Right kidney (tissue), 1 donor: ENCODE results near the gene KDM2B.

Experiments used
- DNase-seq: peaks from one replicate; pipeline ENCODE4 v3.0.0-alpha.2; 2016

Gene KDM2B

DNA sequence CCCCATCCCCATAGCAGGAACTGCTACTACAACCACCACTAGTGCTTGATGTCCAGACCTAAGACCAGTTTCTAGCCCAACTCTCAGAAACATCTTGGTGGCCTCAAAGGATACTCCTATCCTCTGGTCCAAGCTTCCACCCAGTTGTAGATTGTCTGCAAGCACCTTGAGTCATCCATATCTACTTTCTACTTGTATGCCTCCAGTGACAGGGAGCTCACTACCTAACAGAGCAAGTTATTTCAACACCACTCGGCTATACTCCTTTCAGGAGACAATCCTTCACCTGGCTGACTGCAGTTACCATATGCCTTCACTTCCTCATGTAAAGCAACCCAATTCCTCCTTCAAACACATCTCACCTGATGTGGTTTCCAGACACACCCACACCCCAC is 49.5 kb downstream of the KDM2B start:
- DNase-seq = no peak

GRCh38 chr12:121530600-121531355 is 50.0 kb downstream of the KDM2B start:
- DNase-seq = no peak

- DNase-seq = no peak
Measured at GRCh38 chr12:121529184-121529583, 51.6 kb downstream of the KDM2B start.

DNA sequence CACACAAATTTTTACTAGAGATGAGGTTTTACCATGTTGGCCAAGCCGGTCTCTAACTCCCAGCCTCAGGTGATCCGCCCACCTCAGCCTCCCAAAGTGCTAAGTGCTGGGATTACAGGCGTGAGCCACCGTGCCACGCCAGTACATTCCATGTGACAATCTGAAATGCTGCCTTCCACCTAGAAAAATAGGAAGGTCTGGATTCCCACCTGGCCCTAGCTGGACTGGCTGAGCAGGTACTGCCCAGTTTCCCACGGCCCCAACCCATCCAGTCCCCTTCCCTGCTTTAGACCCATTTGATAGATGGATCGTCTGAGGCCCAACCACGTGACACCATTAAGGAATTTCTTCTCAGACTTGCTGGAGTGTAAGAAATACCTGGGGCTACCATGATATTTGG is 55.4 kb downstream of the KDM2B start:
- DNase-seq = no peak

DNA sequence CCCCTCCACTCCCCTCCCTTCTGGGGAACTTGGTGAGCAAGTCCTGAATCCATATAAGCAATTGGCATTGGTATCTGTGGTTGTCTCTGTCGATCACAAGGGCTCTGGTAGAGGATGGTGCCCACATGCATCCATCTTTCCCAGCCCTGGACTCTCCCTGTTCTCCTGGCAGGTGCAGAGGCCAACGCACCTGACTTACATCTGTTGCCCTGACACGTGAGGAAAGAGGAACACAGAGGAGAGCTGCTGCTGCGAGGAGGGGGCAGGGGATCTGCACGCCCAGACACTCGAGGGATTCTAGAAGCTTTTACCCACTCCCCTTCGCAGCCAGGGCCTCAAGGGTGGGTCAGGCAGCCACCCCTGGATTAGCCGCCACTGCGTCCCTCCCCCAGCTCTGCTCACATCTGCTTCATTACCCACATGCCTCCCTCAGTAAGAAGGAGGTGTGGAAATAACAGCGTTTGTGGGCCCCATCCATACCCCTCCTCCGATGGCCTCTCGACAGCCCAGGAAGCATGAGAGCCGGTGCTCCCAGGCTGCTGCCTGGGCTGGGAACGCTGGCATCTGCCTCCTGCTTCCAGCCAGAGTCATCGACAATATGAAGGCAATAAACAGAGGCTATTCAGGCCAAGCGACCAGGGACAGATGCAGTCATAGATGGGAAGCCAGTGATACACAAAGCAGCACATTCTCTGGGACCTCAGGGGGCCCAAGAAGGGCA is 56.5 kb downstream of the KDM2B start:
- DNase-seq = no peak

GRCh38 chr12:121523741-121524140 is 57.1 kb downstream of the KDM2B start:
- DNase-seq = no peak

- DNase-seq = no peak
Measured at GRCh38 chr12:121522971-121523370, 57.9 kb downstream of the KDM2B start.

DNA sequence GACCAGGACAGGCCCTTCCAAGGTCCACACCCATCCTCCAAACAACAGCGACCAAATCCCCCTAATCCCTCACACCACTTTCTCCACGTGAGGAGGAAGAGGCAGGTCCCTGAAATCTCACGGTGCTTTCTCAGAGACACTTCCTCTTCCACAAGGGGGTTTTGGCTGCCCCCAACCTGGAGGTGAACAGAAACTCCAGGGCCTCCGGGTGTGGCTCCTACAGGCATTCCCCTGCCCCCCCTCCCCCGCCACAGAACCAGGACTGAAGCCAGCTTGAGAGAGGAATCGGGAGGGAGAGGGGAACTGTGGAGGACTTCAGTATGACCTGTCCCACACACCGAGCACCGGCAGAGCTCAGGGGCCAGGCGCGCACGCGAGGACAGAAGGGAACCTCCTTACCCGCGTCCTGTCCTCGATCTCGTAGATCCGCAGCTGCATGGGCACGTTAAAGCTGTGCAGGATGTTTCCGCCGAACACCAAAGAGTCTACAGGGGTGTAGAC is 60.2 kb downstream of the KDM2B start:
- DNase-seq = no peak

DNA sequence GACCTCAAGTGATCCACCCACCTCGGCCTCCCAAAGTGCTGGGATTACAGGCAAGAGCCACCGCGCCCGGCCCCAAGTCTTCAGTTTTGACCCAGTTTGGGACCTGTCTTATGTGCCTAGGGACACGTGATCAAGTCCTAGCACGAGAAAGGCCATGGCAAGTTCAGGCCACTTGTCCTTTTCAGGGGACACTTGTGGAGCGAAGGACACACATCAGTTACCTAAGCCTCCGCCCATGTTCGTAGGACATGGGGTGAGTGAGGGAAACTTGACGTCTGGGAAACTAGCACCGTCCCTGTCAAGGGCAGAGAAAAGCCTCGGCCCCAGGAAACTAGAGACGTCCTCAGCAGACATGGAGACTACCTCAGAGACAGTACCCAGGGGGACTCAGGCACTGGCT is 60.7 kb downstream of the KDM2B start:
- DNase-seq = no peak

DNA sequence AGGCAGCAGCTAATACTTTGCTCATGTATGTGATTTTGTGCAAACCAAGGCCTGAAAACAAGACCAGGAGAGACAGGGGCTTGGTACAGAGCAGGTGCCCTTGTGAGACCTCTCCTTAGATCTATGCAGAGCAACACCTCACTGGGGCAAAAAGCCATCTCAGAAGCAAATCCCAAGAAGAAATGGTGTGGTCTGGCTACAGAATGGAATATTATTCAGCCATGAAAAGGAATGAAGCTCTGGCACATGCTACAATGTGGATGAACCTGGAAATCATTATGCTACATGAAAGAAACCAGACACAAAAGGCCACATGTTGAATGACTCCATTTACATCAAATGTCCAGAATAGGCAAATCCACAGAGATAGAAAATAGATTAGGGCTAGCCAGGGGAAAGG is 61.6 kb downstream of the KDM2B start:
- DNase-seq = no peak

GRCh38 chr12:121518656-121519055 is 62.2 kb downstream of the KDM2B start:
- DNase-seq = no peak

DNA sequence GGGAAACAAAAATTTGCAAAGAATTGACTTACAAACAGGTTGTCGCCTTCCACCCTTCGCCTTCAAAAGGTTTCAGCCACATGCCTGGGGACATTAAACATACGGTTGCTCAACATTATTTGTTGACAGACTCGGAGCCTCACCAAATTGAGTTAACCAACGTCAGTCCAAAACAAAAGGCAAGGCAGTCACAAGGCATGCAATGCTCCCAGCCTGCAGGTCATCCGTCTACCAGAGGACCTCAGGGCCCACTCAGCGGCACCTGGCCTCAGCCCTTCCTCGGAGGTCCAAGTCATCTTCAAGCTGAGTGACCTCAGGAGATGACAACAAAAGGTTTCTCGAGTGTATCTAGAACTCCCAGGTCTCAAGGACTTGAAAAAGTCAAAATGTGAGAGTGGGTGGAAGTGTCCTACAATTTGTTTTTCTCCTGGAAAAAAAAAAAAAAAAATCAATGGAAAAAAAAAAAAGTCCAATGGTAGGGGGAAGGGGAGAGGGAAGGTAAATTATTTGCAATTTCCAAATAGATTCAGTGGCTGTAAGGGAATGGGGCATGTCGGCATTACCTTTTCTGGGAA is 64.3 kb downstream of the KDM2B start:
- no peak for DNase-seq

GRCh38 chr12:121515615-121516014 is 65.2 kb downstream of the KDM2B start:
- DNase-seq = no peak

GRCh38 chr12:121514184-121514742 is 66.6 kb downstream of the KDM2B start:
- DNase-seq = no peak

- DNase-seq = no peak
Measured at GRCh38 chr12:121513464-121514183, 67.2 kb downstream of the KDM2B start.

DNA sequence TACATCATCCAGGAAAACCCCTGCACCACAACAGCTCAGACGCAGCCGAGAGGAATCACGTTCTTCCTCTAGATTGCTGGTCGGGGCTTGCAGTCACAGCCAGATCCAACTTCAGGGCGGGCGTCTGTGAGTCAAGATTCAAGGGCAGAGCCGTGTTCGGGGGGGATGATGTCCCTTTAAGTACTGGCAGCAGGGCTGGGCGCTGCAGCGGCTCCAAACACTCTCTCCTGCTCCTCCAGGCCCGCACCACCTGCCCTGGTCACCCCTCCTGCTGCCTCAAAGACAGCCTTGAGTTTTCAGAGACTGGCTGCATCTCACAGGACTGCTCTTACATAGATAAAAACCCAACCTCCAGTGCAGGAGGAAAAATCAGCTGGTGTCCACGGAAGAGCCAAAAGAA is 68.3 kb downstream of the KDM2B start:
- DNase-seq = no peak

GRCh38 chr12:121511916-121512315 is 68.9 kb downstream of the KDM2B start:
- DNase-seq = no peak

- no peak for DNase-seq
Measured at GRCh38 chr12:121509339-121509738, 71.5 kb downstream of the KDM2B start.

GRCh38 chr12:121508533-121508932 is 72.3 kb downstream of the KDM2B start:
- DNase-seq = no peak

DNA sequence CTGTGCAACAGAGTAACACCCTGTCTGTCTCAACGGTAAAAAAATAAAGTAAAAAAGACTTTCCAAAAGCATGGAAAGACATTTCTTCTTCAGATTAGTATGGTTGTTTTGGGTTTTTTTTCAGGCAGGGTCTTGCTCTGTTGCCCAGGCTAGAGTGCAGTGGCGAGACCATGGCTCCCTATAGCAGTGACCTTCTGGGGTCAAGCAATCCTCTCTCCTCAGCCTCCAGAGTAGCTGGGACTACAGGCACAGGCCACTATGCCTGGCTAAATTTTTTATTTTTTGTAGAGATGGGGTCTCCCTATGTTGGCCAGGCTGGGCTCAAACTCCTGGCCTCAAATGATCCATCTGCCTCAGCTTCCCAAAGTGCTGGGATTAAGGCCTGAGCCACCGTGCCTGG is 72.8 kb downstream of the KDM2B start:
- DNase-seq = no peak

- no peak for DNase-seq
Measured at GRCh38 chr12:121507245-121507644, 73.6 kb downstream of the KDM2B start.

- DNase-seq = no peak
Measured at GRCh38 chr12:121505513-121505912, 75.3 kb downstream of the KDM2B start.

GRCh38 chr12:121504505-121504904 is 76.3 kb downstream of the KDM2B start:
- DNase-seq = no peak
